H1 (cell line): ENCODE results near the gene BRSK2. TPM values are rescaled to one million over a fixed set of nuclear protein-coding genes. Genes with fewer than 3 reads are reported as not detected.

Experiments
- BRCA1 ChIP-seq: IDR thresholded peaks from 2 replicates; pipeline ENCODE4 v1.6.1; 2012; ENCODE audit warnings: low read depth, low read length, improper control_type of control experiment
- POU5F1 ChIP-seq: IDR thresholded peaks from 2 replicates; pipeline ENCODE4 v1.6.1; 2011; ENCODE audit warnings: low read depth, mild to moderate bottlenecking, low read length, moderate library complexity
- SIX5 ChIP-seq: IDR thresholded peaks from 2 replicates; pipeline ENCODE4 v1.6.1; 2011; ENCODE audit warnings: mild to moderate bottlenecking, low read depth, low read length
- YY1 ChIP-seq: IDR thresholded peaks from 2 replicates; pipeline ENCODE4 v1.6.1; 2011; ENCODE audit warnings: low read depth, mild to moderate bottlenecking, low read length
- polyA plus RNA-seq, 7 experiments: library from polyadenylated mRNA; depleted of rRNA in 3 of 7; stranded (reverse) in 5 of 7; unstranded in 2 of 7; fragments of >200 nt in 5 of 7; fragments of 200-250 nt in 2 of 7; gene quantifications; 1 replicate in 5 of 7; 2 replicates in 1 of 7; 4 replicates in 1 of 7; pipeline versions ENCODE4 v1.2.1 to v1.2.3, GENCODE V29; 2011 to 2013; ENCODE audit warnings: missing spikeins in 2 of 7, mixed read lengths in 2 of 7
- total RNA-seq: library from RNA; stranded (reverse); fragmentation: NEBNext Ultra II Directional; extraction: Animal tissue kit (Norgen Biotek cat#: 25700); gene quantifications from 2 replicates; pipeline ENCODE4 v1.2.1, GENCODE V29; 2021
- TF ChIP-seq, protein P1 (sequence below): fragments of 300-600 bp; sonication (generic); IDR thresholded peaks from 2 replicates; pipeline ENCODE4 v1.7.1; 2012; ENCODE audit warnings: low read length, moderate library complexity, mild to moderate bottlenecking, inconsistent platforms; ENCODE audit not compliant: insufficient replicate concordance
- TF ChIP-seq, protein P2 (sequence below): IDR thresholded peaks from 2 replicates; pipeline ENCODE4 v1.6.1; 2011; ENCODE audit warnings: low read length, improper control_type of control experiment
- TF ChIP-seq, protein P3 (sequence below): IDR thresholded peaks from 2 replicates; pipeline ENCODE4 v1.6.1; 2012; ENCODE audit warnings: low read length, inconsistent platforms

BRSK2 gene
- total and polyA plus RNA-seq, 2 of the 8 experiments (the other 6 are each of a cell fraction or from before 2014, with no cell fraction given) = 17.3 to 27.1 TPM

DNA sequence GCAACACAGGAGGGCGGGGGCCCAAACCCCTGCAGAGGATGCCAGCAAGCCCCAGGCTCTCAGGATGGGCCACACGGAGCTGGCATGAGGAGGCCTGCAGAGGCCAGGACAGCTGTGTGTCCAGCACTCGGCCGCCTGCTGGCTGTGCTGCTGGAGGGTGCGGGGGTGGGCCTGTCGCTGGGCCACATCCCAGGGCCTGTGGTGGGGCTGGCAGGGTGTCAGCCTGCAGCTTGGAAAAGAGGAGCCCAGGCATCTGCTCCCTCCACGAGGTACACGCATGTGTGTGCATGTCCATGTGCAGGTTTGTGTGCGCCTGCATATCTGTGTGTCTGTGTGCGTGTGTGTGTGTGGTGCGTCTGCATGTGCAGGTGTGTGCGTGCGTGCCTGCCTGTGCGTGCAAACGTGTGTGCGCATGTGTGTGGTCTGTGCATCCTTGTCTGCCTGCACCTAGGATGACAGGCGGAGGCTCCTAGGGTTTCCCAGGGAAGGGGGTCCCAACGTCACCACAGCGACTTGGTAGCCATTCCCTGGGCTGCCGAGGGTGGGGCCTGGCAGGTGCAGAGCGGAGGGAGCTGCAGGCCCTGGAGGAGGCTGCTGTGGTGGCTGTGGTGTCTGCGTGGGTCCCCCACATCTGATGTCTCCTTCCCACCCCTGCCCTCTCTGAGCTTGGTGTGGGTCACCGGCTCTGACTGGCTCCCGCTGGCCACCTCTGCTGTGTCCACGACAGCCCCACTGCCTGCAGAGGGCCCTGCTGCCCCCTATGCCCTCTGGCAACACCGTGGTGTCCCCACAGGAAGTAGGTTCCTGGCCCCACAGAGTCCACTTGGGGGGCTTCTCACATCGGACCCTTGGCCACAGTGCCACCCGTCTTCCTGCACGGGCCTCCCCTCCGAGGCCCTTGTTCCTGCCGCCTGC lies 17.1 kb downstream of the BRSK2 start (continued):
- TF ChIP-seq, protein P1, sequence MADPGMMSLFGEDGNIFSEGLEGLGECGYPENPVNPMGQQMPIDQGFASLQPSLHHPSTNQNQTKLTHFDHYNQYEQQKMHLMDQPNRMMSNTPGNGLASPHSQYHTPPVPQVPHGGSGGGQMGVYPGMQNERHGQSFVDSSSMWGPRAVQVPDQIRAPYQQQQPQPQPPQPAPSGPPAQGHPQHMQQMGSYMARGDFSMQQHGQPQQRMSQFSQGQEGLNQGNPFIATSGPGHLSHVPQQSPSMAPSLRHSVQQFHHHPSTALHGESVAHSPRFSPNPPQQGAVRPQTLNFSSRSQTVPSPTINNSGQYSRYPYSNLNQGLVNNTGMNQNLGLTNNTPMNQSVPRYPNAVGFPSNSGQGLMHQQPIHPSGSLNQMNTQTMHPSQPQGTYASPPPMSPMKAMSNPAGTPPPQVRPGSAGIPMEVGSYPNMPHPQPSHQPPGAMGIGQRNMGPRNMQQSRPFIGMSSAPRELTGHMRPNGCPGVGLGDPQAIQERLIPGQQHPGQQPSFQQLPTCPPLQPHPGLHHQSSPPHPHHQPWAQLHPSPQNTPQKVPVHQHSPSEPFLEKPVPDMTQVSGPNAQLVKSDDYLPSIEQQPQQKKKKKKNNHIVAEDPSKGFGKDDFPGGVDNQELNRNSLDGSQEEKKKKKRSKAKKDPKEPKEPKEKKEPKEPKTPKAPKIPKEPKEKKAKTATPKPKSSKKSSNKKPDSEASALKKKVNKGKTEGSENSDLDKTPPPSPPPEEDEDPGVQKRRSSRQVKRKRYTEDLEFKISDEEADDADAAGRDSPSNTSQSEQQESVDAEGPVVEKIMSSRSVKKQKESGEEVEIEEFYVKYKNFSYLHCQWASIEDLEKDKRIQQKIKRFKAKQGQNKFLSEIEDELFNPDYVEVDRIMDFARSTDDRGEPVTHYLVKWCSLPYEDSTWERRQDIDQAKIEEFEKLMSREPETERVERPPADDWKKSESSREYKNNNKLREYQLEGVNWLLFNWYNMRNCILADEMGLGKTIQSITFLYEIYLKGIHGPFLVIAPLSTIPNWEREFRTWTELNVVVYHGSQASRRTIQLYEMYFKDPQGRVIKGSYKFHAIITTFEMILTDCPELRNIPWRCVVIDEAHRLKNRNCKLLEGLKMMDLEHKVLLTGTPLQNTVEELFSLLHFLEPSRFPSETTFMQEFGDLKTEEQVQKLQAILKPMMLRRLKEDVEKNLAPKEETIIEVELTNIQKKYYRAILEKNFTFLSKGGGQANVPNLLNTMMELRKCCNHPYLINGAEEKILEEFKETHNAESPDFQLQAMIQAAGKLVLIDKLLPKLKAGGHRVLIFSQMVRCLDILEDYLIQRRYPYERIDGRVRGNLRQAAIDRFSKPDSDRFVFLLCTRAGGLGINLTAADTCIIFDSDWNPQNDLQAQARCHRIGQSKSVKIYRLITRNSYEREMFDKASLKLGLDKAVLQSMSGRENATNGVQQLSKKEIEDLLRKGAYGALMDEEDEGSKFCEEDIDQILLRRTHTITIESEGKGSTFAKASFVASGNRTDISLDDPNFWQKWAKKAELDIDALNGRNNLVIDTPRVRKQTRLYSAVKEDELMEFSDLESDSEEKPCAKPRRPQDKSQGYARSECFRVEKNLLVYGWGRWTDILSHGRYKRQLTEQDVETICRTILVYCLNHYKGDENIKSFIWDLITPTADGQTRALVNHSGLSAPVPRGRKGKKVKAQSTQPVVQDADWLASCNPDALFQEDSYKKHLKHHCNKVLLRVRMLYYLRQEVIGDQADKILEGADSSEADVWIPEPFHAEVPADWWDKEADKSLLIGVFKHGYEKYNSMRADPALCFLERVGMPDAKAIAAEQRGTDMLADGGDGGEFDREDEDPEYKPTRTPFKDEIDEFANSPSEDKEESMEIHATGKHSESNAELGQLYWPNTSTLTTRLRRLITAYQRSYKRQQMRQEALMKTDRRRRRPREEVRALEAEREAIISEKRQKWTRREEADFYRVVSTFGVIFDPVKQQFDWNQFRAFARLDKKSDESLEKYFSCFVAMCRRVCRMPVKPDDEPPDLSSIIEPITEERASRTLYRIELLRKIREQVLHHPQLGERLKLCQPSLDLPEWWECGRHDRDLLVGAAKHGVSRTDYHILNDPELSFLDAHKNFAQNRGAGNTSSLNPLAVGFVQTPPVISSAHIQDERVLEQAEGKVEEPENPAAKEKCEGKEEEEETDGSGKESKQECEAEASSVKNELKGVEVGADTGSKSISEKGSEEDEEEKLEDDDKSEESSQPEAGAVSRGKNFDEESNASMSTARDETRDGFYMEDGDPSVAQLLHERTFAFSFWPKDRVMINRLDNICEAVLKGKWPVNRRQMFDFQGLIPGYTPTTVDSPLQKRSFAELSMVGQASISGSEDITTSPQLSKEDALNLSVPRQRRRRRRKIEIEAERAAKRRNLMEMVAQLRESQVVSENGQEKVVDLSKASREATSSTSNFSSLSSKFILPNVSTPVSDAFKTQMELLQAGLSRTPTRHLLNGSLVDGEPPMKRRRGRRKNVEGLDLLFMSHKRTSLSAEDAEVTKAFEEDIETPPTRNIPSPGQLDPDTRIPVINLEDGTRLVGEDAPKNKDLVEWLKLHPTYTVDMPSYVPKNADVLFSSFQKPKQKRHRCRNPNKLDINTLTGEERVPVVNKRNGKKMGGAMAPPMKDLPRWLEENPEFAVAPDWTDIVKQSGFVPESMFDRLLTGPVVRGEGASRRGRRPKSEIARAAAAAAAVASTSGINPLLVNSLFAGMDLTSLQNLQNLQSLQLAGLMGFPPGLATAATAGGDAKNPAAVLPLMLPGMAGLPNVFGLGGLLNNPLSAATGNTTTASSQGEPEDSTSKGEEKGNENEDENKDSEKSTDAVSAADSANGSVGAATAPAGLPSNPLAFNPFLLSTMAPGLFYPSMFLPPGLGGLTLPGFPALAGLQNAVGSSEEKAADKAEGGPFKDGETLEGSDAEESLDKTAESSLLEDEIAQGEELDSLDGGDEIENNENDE = no peak
- TF ChIP-seq, protein P2, sequence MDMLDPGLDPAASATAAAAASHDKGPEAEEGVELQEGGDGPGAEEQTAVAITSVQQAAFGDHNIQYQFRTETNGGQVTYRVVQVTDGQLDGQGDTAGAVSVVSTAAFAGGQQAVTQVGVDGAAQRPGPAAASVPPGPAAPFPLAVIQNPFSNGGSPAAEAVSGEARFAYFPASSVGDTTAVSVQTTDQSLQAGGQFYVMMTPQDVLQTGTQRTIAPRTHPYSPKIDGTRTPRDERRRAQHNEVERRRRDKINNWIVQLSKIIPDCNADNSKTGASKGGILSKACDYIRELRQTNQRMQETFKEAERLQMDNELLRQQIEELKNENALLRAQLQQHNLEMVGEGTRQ = no peak
- no peak for TF ChIP-seq SIX5
- no peak for TF ChIP-seq YY1
- TF ChIP-seq BRCA1 = no peak
- no peak for TF ChIP-seq POU5F1
- TF ChIP-seq, protein P3, sequence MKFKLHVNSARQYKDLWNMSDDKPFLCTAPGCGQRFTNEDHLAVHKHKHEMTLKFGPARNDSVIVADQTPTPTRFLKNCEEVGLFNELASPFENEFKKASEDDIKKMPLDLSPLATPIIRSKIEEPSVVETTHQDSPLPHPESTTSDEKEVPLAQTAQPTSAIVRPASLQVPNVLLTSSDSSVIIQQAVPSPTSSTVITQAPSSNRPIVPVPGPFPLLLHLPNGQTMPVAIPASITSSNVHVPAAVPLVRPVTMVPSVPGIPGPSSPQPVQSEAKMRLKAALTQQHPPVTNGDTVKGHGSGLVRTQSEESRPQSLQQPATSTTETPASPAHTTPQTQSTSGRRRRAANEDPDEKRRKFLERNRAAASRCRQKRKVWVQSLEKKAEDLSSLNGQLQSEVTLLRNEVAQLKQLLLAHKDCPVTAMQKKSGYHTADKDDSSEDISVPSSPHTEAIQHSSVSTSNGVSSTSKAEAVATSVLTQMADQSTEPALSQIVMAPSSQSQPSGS = no peak
